ENCODE results near the gene AKT3. TPM values are rescaled to one million over a fixed set of nuclear protein-coding genes. Genes with fewer than 3 reads are reported as not detected.

The AKT3 gene
- total RNA-seq, 1 donor from 2014 or later, result 36.2 TPM

GRCh38 chr1:243639027-243639658 is 210.9 kb downstream of the AKT3 start:
- Histone ChIP-seq H2AFZ (replicated peaks) (no peak overlapping the region), H3K4me3 (no peak overlapping the region), H3K4me2 (no peak overlapping the region), H3K27me3 (no peaks in the 10 kb centered on the region), H3K9me3 (ENCODE audit: low read depth) (no peaks in the 10 kb centered on the region), H4K20me1 (ENCODE audit: low read depth) (no peaks in the 10 kb centered on the region), H3K9ac (no peak overlapping the region), H3K4me1 (peaks cover 3% of the 10 kb centered on the region), H3F3A (ENCODE audit: low read depth) (no peaks in the 10 kb centered on the region), H3K27ac (no peak overlapping the region), H3K79me2 (ENCODE audit: low read depth) (no peaks in the 10 kb centered on the region), H3K36me3 (peaks cover 9% of the 10 kb centered on the region)
- Mint-ChIP-seq H3K27me3 (ENCODE audit: insufficient read depth, low read depth) (peaks cover 2% of the 10 kb centered on the region), H3K4me3 (no peak overlapping the region), H3K36me3 (peaks cover 36% of the 10 kb centered on the region), H3K27ac (no peak overlapping the region), H3K4me1 (no peaks in the 10 kb centered on the region), H3K9me3 (peaks cover 19% of the 10 kb centered on the region)
- no peak for DNase-seq (ENCODE audit: low spot score)
- no peak for TF ChIP-seq EZH2phosphoT487 (IDR thresholded peaks at IDR 0.05)
- no peak for TF ChIP-seq EZH2 (IDR thresholded peaks at IDR 0.05)
- no peak for TF ChIP-seq CTCF (IDR thresholded peaks at IDR 0.05)

GRCh38 chr1:243638186-243638585 is 211.9 kb downstream of the AKT3 start:
- peaks cover 19% of the 10 kb centered on the region for H3K9me3 Mint-ChIP-seq
- no peaks in the 10 kb centered on the region for H3K4me1 Mint-ChIP-seq
- TF ChIP-seq EZH2 (IDR thresholded peaks at IDR 0.05) (no peak), EZH2phosphoT487 (IDR thresholded peaks at IDR 0.05) (no peak), CTCF (IDR thresholded peaks at IDR 0.05) (no peak)
- peaks cover 2% of the 10 kb centered on the region for H3K27me3 Mint-ChIP-seq (ENCODE audit: insufficient read depth, low read depth)
- Histone ChIP-seq H3K9ac (no peak overlapping the region), H4K20me1 (ENCODE audit: low read depth) (no peaks in the 10 kb centered on the region), H3K36me3 (peaks cover 9% of the 10 kb centered on the region), H3K27ac (no peak overlapping the region), H3K4me2 (no peak overlapping the region), H3F3A (ENCODE audit: low read depth) (no peaks in the 10 kb centered on the region), H3K9me3 (ENCODE audit: low read depth) (no peaks in the 10 kb centered on the region), H3K4me3 (no peak overlapping the region), H3K79me2 (ENCODE audit: low read depth) (no peaks in the 10 kb centered on the region), H3K4me1 (peaks cover under 1% of the 10 kb centered on the region), H3K27me3 (no peaks in the 10 kb centered on the region), H2AFZ (replicated peaks) (no peak overlapping the region)
- H3K4me3 Mint-ChIP-seq, result no peak overlapping the region
- peaks cover 35% of the 10 kb centered on the region for H3K36me3 Mint-ChIP-seq
- no peak overlapping the region for H3K27ac Mint-ChIP-seq
- DNase-seq (ENCODE audit: low spot score), result no peak

GRCh38 chr1:243628476-243628907 is 221.6 kb downstream of the AKT3 start:
- no peaks in the 10 kb centered on the region for H3K27me3 ChIP-seq
- no peaks in the 10 kb centered on the region for H3K79me2 ChIP-seq (ENCODE audit: low read depth)
- H3K36me3 Mint-ChIP-seq, result peaks cover 48% of the 10 kb centered on the region
- no peak overlapping the region for H3K9ac ChIP-seq
- no peaks in the 10 kb centered on the region for H3K9me3 ChIP-seq (ENCODE audit: low read depth)
- H3K4me2 ChIP-seq, result no peak overlapping the region
- H3K4me3 ChIP-seq, result no peak overlapping the region
- H2AFZ ChIP-seq (replicated peaks), result no peak overlapping the region
- H3K27ac Mint-ChIP-seq, result no peak overlapping the region
- no peak for DNase-seq (ENCODE audit: low spot score)
- no peaks in the 10 kb centered on the region for H3K36me3 ChIP-seq
- no peaks in the 10 kb centered on the region for H4K20me1 ChIP-seq (ENCODE audit: low read depth)
- H3K4me1 Mint-ChIP-seq, result no peaks in the 10 kb centered on the region
- H3F3A ChIP-seq (ENCODE audit: low read depth), result no peaks in the 10 kb centered on the region
- no peaks in the 10 kb centered on the region for H3K4me1 ChIP-seq
- no peak overlapping the region for H3K27ac ChIP-seq
- H3K27me3 Mint-ChIP-seq (ENCODE audit: insufficient read depth, low read depth), result no peaks in the 10 kb centered on the region
- H3K9me3 Mint-ChIP-seq, result peaks cover 7% of the 10 kb centered on the region
- TF ChIP-seq EZH2phosphoT487 (IDR thresholded peaks at IDR 0.05) (no peak), CTCF (IDR thresholded peaks at IDR 0.05) (no peak), EZH2 (IDR thresholded peaks at IDR 0.05) (no peak)
- H3K4me3 Mint-ChIP-seq, result no peak overlapping the region

Measured in neural progenitor cell (in vitro differentiated cells).